ENCODE measurements around the gene NUP210.
"Not testable (repeated sequence)": the region's sequence is repeated elsewhere in the genome, so short reads cannot be mapped to it uniquely, and the experiment has no call there.

The NUP210 gene

GRCh38 chr3:13420045-13420830 lies at the start of gene NUP210:
NUP210 (minus strand) TSS chr3:13420322; CDS start chr3:13420226, 96 bp downstream.
- DNase-seq, result peak; percentile 88

GRCh38 chr3:13466781-13467180 lies 46.7 kb upstream of the NUP210 start:
- DNase-seq, result no peak

GRCh38 chr3:13465236-13465873 lies 45.2 kb upstream of the NUP210 start:
- DNase-seq, result no peak

GRCh38 chr3:13463618-13464400 lies 43.7 kb upstream of the NUP210 start:
- DNase-seq, result no peak

GRCh38 chr3:13462822-13463221 lies 42.7 kb upstream of the NUP210 start:
- no peak for DNase-seq

- DNase-seq, result no peak
Measured at GRCh38 chr3:13462125-13462629, 42.1 kb upstream of the NUP210 start.

- peak; percentile 86 for DNase-seq
Measured at GRCh38 chr3:13461169-13462124, 41.3 kb upstream of the NUP210 start.

GRCh38 chr3:13460341-13460736 lies 40.2 kb upstream of the NUP210 start:
- DNase-seq, result no peak

GRCh38 chr3:13459605-13460340 lies 39.7 kb upstream of the NUP210 start:
- no peak for DNase-seq

GRCh38 chr3:13457593-13457992 lies 37.5 kb upstream of the NUP210 start:
- no peak for DNase-seq

GRCh38 chr3:13455644-13456043 lies 35.5 kb upstream of the NUP210 start:
- no peak for DNase-seq

GRCh38 chr3:13452490-13453335 lies 32.6 kb upstream of the NUP210 start:
- DNase-seq, result peak; percentile 62

GRCh38 chr3:13451301-13451673 lies 31.2 kb upstream of the NUP210 start:
- peak; percentile 14 for DNase-seq

GRCh38 chr3:13442882-13443281 lies 22.8 kb upstream of the NUP210 start:
- DNase-seq, result not testable (repeated sequence)

GRCh38 chr3:13440204-13440817 lies 20.2 kb upstream of the NUP210 start:
- no peak for DNase-seq

GRCh38 chr3:13436213-13436612 lies 16.1 kb upstream of the NUP210 start:
- DNase-seq, result not testable (repeated sequence)

- no peak for DNase-seq
Measured at GRCh38 chr3:13433912-13434311, 13.8 kb upstream of the NUP210 start.

GRCh38 chr3:13432093-13432492 lies 12.0 kb upstream of the NUP210 start:
- DNase-seq, result no peak

GRCh38 chr3:13430411-13430875 lies 10.3 kb upstream of the NUP210 start:
- DNase-seq, result not testable (repeated sequence)
